SK-N-SH (cell line): ENCODE data around the gene MIPOL1. TPM values are rescaled to one million over a fixed set of nuclear protein-coding genes. Genes with fewer than 3 reads are reported as not detected.

Experiments used
- CTCF ChIA-PET: fragments of 300-600, 350-600 bp; formaldehyde crosslinking; extraction: SDS; loops from one replicate; lab custom pipeline; 2021; lab: Yijun Ruan, JAX
- POLR2A ChIA-PET: fragments of 350-600 bp; sonication (Branson Sonifier 250); formaldehyde crosslinking; extraction: SDS; loops from one replicate; lab custom pipeline; 2020; ENCODE audit warnings: antibody characterized with exemption, inconsistent platforms; lab: Yijun Ruan, JAX
- DNase-seq: peaks from one replicate; pipeline ENCODE4 v3.0.0; 2012
- H2AFZ ChIP-seq: fragments of 200-600 bp; sonication (generic); 2 replicates; pipeline ENCODE4 v1.8.1; 2016; ENCODE audit warnings: antibody characterized with exemption, mild to moderate bottlenecking, low read depth
- H3F3A ChIP-seq: fragments of 200-600 bp; sonication (generic); replicated peaks from 2 replicates; pipeline ENCODE3; 2016; ENCODE audit warnings: antibody characterized with exemption, mild to moderate bottlenecking; ENCODE audit not compliant: insufficient read depth
- H3K27ac ChIP-seq, 2 experiments: fragments of 200-500 bp in 1 of 2; fragments of 200-600 bp in 1 of 2; sonication (Bioruptor generic) in 1 of 2; sonication (generic), shearing (Covaris generic) in 1 of 2; 2 replicates each; pipeline versions ENCODE4 v1.5.1 to v1.6.1; 2014 to 2016; ENCODE audit warnings: low read depth in 2 of 2, inconsistent platforms in 1 of 2, low read length in 1 of 2, mild to moderate bottlenecking in 1 of 2, mixed read lengths in 1 of 2
- H3K27me3 ChIP-seq: fragments of 200-600 bp; sonication (generic), shearing (Covaris generic); 2 replicates; pipeline ENCODE4 v1.6.1; 2016; ENCODE audit warnings: mixed run types; ENCODE audit not compliant: insufficient read depth
- H3K36me3 ChIP-seq, 2 experiments: fragments of 200-500 bp in 1 of 2; fragments of 200-600 bp in 1 of 2; sonication (Bioruptor generic) in 1 of 2; sonication (generic) in 1 of 2; replicated peaks in 1 of 2; 2 replicates each; pipeline versions ENCODE3 to v1.5.1; 2014 to 2016; ENCODE audit warnings: low read length in 1 of 2, mild to moderate bottlenecking in 1 of 2; ENCODE audit not compliant: insufficient read depth in 2 of 2, control insufficient read depth in 1 of 2
- H3K4me1 ChIP-seq, 2 experiments: fragments of 200-500 bp in 1 of 2; fragments of 200-600 bp in 1 of 2; sonication (Bioruptor generic) in 1 of 2; sonication (generic), shearing (Covaris generic) in 1 of 2; 2 replicates each; pipeline versions ENCODE4 v1.5.1 to v1.6.1; 2014 to 2016; ENCODE audit warnings: low read depth in 1 of 2, low read length in 1 of 2, mixed run types in 1 of 2; ENCODE audit not compliant: insufficient read depth in 2 of 2, control insufficient read depth in 1 of 2
- H3K4me2 ChIP-seq: fragments of 200-600 bp; sonication (generic), shearing (Covaris generic); 2 replicates; pipeline ENCODE4 v1.6.1; 2017; ENCODE audit warnings: mixed run types
- H3K4me3 ChIP-seq, 2 experiments: fragments of 200-500 bp in 1 of 2; fragments of 200-600 bp in 1 of 2; sonication (Bioruptor generic) in 1 of 2; sonication (generic), shearing (Covaris generic) in 1 of 2; 2 replicates each; pipeline versions ENCODE4 v1.5.1 to v1.8.1; 2014 to 2016; ENCODE audit warnings: low read depth in 2 of 2, inconsistent platforms in 1 of 2, low read length in 1 of 2, mild to moderate bottlenecking in 1 of 2, mixed read lengths in 1 of 2, moderate library complexity in 1 of 2
- H3K79me2 ChIP-seq: fragments of 200-600 bp; sonication (generic); 2 replicates; pipeline ENCODE4 v1.8.1; 2017; ENCODE audit warnings: mild to moderate bottlenecking; ENCODE audit not compliant: insufficient read depth
- H3K9ac ChIP-seq: fragments of 200-600 bp; sonication (generic); 2 replicates; pipeline ENCODE4 v1.6.1; 2017; ENCODE audit warnings: mixed run types
- H3K9me2 ChIP-seq: fragments of 200-600 bp; sonication (generic); 2 replicates; pipeline ENCODE4 v1.6.1; 2017; ENCODE audit warnings: mixed run types
- H3K9me3 ChIP-seq: fragments of 200-600 bp; sonication (generic); 2 replicates; pipeline ENCODE4 v1.6.1; 2017; ENCODE audit warnings: mixed run types, mild to moderate bottlenecking, moderate library complexity
- H4K20me1 ChIP-seq: fragments of 200-600 bp; sonication (generic); 2 replicates; pipeline ENCODE4 v1.6.1; 2017; ENCODE audit warnings: mild to moderate bottlenecking, mixed run types; ENCODE audit not compliant: insufficient read depth
- CTCF ChIP-seq: fragments of 200-600 bp; sonication (generic); IDR thresholded peaks from 2 replicates; pipeline ENCODE4 v1.6.1; 2017; ENCODE audit warnings: antibody characterized with exemption, mild to moderate bottlenecking, moderate library complexity
- ELF1 ChIP-seq: IDR thresholded peaks from 2 replicates; pipeline ENCODE4 v1.4.0; 2012
- EZH2phosphoT487 ChIP-seq: fragments of 200-600 bp; sonication (generic); IDR thresholded peaks from 2 replicates; pipeline ENCODE4 v1.6.1; 2017; ENCODE audit warnings: low read depth, mixed run types, mild to moderate bottlenecking, antibody characterized with exemption, moderate library complexity, borderline replicate concordance
- FOXJ3 ChIP-seq: sonication (generic); formaldehyde crosslinking; IDR thresholded peaks from 2 replicates; pipeline ENCODE4 v1.5.1; 2020; ENCODE audit warnings: mild to moderate bottlenecking, missing genetic modification reagents
- IRF3 ChIP-seq: fragments of 150-350 bp; IDR thresholded peaks from 2 replicates; pipeline ENCODE4 v1.6.1; 2016; ENCODE audit warnings: mild to moderate bottlenecking, low read depth, low read length
- JUND ChIP-seq: IDR thresholded peaks from 2 replicates; pipeline ENCODE4 v1.4.0; 2012
- MEF2A ChIP-seq: IDR thresholded peaks from 2 replicates; pipeline ENCODE4 v1.4.0; 2012; ENCODE audit warnings: low read depth, borderline replicate concordance
- MXI1 ChIP-seq: IDR thresholded peaks from 2 replicates; pipeline ENCODE4 v1.6.1; 2012; ENCODE audit warnings: mild to moderate bottlenecking, low read depth, low read length, improper control_type of control experiment
- NFIC ChIP-seq: IDR thresholded peaks from 2 replicates; pipeline ENCODE4 v1.4.0; 2012; ENCODE audit warnings: borderline replicate concordance
- NRF1 ChIP-seq: IDR thresholded peaks from 2 replicates; pipeline ENCODE4 v1.6.1; 2012; ENCODE audit warnings: low read depth, mild to moderate bottlenecking, low read length
- POLR2AphosphoS5 ChIP-seq: IDR thresholded peaks from 2 replicates; pipeline ENCODE4 v1.6.1; 2012; ENCODE audit warnings: low read depth, low read length
- RFX5 ChIP-seq: IDR thresholded peaks from 2 replicates; pipeline ENCODE4 v1.6.1; 2012; ENCODE audit warnings: mild to moderate bottlenecking, improper control_type of control experiment, low read length
- RXRA ChIP-seq: IDR thresholded peaks from 2 replicates; pipeline ENCODE4 v1.4.0; 2012; ENCODE audit warnings: low read depth, mild to moderate bottlenecking, borderline replicate concordance
- SMC3 ChIP-seq: IDR thresholded peaks from 2 replicates; pipeline ENCODE4 v1.6.1; 2012; ENCODE audit warnings: low read depth, low read length, improper control_type of control experiment
- TAF1 ChIP-seq: IDR thresholded peaks from 2 replicates; pipeline ENCODE4 v1.6.1; 2012; ENCODE audit warnings: low read depth, mild to moderate bottlenecking, low read length, moderate library complexity, borderline replicate concordance
- TCF12 ChIP-seq: IDR thresholded peaks from 2 replicates; pipeline ENCODE4 v1.4.0; 2012
- TEAD4 ChIP-seq: IDR thresholded peaks from 2 replicates; pipeline ENCODE4 v1.4.0; 2012; ENCODE audit warnings: mild to moderate bottlenecking, borderline replicate concordance; ENCODE audit not compliant: insufficient read depth
- YY1 ChIP-seq: IDR thresholded peaks from 2 replicates; pipeline ENCODE4 v1.4.0; 2012; ENCODE audit warnings: low read depth, mild to moderate bottlenecking
- polyA plus RNA-seq, 3 experiments: library from polyadenylated mRNA; depleted of rRNA; stranded (reverse); fragments of >200 nt; gene quantifications; 2 replicates each; pipeline ENCODE4 v1.2.3, GENCODE V29; 2012
- TF ChIP-seq, protein P1 (sequence below): fragments of 150-350 bp; IDR thresholded peaks from 2 replicates; pipeline ENCODE4 v1.6.1; 2017; ENCODE audit warnings: antibody characterized with exemption, low read length, low read depth, borderline replicate concordance
- TF ChIP-seq, protein P2 (sequence below): IDR thresholded peaks from 2 replicates; pipeline ENCODE4 v1.4.0; 2012; ENCODE audit warnings: low read depth

Gene MIPOL1
- polyA plus RNA-seq, 1 of the 3 experiments (the other 2 are of a cell fraction), result 0.23 TPM

DNA sequence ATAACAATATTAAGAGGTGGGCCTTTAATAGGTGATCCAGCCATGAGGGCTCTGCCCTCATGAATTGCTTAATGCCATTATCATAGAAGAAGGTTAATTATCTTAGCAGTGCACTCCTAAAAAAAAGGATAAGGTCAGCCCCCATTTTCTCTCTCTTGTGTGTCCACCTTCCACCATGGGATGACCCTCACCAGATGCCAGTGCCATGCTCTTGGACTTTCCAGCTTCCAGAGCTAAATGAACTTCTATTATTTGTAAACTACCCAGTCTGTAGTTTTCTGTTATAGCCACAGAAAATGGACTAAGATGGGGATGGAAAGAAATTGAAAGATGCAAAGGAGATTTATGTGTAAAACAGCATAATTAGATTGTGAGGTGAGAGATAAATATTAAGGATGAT, 271.9 kb downstream of the MIPOL1 start:
- no peaks in the 10 kb centered on the region for H4K20me1 ChIP-seq
- no peaks in the 10 kb centered on the region for H3K27me3 ChIP-seq
- H3K9me3 ChIP-seq, result no peaks in the 10 kb centered on the region
- no peak for TF ChIP-seq JUND
- TF ChIP-seq FOXJ3 (CRISPR knock-in tag), result no peak
- TF ChIP-seq MXI1, result no peak
- no peak for TF ChIP-seq NFIC
- no peak for TF ChIP-seq RFX5
- TF ChIP-seq TCF12, result no peak
- TF ChIP-seq NRF1, result no peak
- no peak for TF ChIP-seq ELF1
- TF ChIP-seq TEAD4, result no peak
- no peak for TF ChIP-seq EZH2phosphoT487
- TF ChIP-seq, protein P1, sequence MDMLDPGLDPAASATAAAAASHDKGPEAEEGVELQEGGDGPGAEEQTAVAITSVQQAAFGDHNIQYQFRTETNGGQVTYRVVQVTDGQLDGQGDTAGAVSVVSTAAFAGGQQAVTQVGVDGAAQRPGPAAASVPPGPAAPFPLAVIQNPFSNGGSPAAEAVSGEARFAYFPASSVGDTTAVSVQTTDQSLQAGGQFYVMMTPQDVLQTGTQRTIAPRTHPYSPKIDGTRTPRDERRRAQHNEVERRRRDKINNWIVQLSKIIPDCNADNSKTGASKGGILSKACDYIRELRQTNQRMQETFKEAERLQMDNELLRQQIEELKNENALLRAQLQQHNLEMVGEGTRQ, result no peak
- no peak for TF ChIP-seq RXRA
- TF ChIP-seq, protein P2, sequence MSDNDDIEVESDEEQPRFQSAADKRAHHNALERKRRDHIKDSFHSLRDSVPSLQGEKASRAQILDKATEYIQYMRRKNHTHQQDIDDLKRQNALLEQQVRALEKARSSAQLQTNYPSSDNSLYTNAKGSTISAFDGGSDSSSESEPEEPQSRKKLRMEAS, result no peak
- TF ChIP-seq POLR2AphosphoS5, result no peak
- TF ChIP-seq MEF2A, result no peak
- TF ChIP-seq SMC3, result no peak
- TF ChIP-seq TAF1, result no peak
- TF ChIP-seq CTCF, result no peak
- TF ChIP-seq YY1, result no peak
- no peak for TF ChIP-seq IRF3
- TF ChIP-seq, all 33 proteins: peak for 0
- no peaks in the 10 kb centered on the region for H3K9me2 ChIP-seq
- POLR2A ChIA-PET, result no interaction called here
- no peak overlapping the region for H3K4me3 ChIP-seq
- no peak for DNase-seq
- no peaks in the 10 kb centered on the region for H3K36me3 ChIP-seq
- CTCF ChIA-PET, result no interaction called here
- no peak overlapping the region for H3K9ac ChIP-seq
- no peaks in the 10 kb centered on the region for H3K79me2 ChIP-seq
- H3K27ac ChIP-seq, result no peak overlapping the region
- H3F3A ChIP-seq, result no peaks in the 10 kb centered on the region
- H3K4me2 ChIP-seq, result no peak overlapping the region
- no peaks in the 10 kb centered on the region for H3K4me1 ChIP-seq
- no peak overlapping the region for H2AFZ ChIP-seq
